Omental fat pad (tissue), 4 donors: ENCODE data around the gene FRMPD3. TPM values are rescaled to one million over a fixed set of nuclear protein-coding genes. Genes with fewer than 3 reads are reported as not detected.

Source experiments
- ATAC-seq: fragments of 150-250 bp; one replicate; pipeline ENCODE4 v1.9.1; 2016; ENCODE audit warnings: mild to moderate bottlenecking, moderate library complexity; ENCODE audit not compliant: low FRiP score
- DNase-seq: peaks from one replicate; pipeline ENCODE4 v3.0.0-alpha.2; 2019; ENCODE audit warnings: low spot score
- total RNA-seq, 4 donors: library from RNA; depleted of rRNA; stranded (reverse); fragments of >200 nt; gene quantifications; one replicate each; pipeline ENCODE4 v1.1.0, GENCODE V29; 2016
- TF ChIP-seq, protein P1 (sequence below), 3 donors: fragments of 450-650 bp; IDR thresholded peaks; one replicate each; pipeline ENCODE4 v1.5.1; 2016 to 2017; ENCODE audit warnings: antibody characterized with exemption in 3 of 3, mild to moderate bottlenecking in 3 of 3, moderate library complexity in 2 of 3

The FRMPD3 gene
- total RNA-seq, 4 donors from 2014 or later, result 0.09 TPM; not detected in 3

DNA sequence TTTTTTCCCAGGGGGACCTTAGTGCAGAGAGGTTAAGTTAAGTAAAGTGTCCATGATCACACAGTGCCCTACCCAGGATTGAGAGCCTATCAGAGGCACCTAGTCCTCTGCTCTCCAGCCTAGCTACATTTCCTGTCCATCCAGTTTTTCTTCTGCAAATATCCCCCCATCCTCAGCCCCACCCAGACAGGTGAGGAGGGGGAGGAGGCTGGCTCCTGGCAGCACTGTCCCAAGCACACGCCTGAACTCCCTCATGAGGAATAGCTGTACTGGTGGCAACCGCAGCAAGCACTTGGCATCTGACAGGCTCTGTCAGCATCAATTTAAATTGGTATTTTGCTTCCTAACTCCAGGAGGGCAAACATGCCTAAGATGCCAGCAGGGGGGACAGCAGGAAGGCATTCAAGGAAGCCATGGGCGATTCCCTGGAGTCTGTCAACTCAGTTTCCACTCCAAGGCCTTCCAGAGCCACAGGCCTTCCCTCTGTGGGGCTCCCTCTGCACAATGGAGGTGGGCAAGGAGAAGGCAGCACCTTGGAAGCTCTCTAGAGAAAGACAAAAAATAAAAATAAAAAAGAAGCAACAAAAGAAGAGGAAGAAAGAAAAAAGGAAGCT is 6.4 kb upstream of the FRMPD3 start:
- ATAC-seq (no peak), DNase-seq (no peak)
- TF ChIP-seq, protein P1, sequence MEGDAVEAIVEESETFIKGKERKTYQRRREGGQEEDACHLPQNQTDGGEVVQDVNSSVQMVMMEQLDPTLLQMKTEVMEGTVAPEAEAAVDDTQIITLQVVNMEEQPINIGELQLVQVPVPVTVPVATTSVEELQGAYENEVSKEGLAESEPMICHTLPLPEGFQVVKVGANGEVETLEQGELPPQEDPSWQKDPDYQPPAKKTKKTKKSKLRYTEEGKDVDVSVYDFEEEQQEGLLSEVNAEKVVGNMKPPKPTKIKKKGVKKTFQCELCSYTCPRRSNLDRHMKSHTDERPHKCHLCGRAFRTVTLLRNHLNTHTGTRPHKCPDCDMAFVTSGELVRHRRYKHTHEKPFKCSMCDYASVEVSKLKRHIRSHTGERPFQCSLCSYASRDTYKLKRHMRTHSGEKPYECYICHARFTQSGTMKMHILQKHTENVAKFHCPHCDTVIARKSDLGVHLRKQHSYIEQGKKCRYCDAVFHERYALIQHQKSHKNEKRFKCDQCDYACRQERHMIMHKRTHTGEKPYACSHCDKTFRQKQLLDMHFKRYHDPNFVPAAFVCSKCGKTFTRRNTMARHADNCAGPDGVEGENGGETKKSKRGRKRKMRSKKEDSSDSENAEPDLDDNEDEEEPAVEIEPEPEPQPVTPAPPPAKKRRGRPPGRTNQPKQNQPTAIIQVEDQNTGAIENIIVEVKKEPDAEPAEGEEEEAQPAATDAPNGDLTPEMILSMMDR (IDR thresholded peaks at IDR 0.05), result no peak

- ATAC-seq, result no peak
- TF ChIP-seq, protein P1 (IDR thresholded peaks at IDR 0.05), result no peak
- no peak for DNase-seq
Observed at GRCh38 chrX:107445146-107445545, 4.3 kb upstream of the FRMPD3 start.

DNA sequence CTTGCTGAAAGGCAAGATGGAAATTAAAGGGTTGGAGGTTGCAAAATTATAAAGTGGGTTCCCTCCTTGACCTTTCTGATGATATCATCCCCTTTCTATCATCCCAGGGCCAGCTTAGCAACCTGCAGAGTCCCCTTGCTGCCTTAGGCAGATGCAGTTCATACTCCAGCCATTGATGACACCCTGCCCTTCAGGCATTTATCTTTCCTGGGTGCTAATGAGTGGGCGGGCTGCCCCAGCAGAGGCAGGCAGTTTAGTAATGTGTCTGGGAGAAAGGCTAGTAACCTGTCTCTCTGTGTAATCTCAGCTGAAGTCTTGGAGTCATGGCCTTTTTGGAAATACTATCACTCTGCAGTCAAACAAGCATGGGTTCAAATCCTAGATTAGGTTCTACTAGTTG is 3.8 kb upstream of the FRMPD3 start:
- TF ChIP-seq, protein P1 (IDR thresholded peaks at IDR 0.05), result no peak
- DNase-seq (no peak), ATAC-seq (no peak)

- TF ChIP-seq, protein P1 (IDR thresholded peaks at IDR 0.05), result no peak
- ATAC-seq (no peak), DNase-seq (no peak)
Observed at GRCh38 chrX:107447642-107448041, 1.8 kb upstream of the FRMPD3 start.

GRCh38 chrX:107448625-107448997 is 841 bp upstream of the FRMPD3 start:
- no peak for ATAC-seq
- TF ChIP-seq, protein P1 (IDR thresholded peaks at IDR 0.05), result no peak
- no peak for DNase-seq

DNA sequence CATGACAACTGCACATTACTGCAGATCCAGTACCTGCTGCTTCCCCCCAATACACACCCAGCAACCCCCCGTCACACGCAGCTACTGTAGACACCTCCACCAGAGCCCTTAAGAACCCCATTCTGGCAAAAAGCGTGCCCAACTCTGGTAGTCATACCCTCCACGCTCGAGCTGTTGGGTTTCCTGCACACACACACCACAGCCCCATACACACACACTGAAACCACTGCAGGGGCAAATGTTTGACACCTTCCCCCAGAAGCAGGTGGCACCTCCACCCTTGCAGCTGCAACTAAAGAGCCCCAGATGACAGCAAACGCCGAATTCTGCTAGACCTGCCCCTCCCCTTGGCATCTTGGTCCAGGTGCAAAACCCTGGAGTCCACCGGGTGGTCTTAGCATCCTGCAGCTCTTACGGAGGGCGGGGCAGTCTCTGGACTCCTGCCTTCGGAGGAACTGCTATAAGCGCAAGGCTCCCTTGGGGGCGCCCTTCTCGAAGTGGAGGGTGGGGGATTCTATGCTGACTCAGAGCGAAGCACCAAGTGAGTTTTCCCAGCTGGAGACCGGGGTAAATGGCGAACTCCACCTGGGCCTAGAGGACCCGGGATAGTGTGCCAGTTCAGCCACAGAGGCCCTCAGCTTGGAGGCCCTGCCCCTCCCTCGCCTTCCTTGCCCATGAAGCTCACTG is 1.5 kb downstream of the FRMPD3 start:
- DNase-seq (no peak), ATAC-seq (no peak)
- TF ChIP-seq, protein P1 (IDR thresholded peaks at IDR 0.05), result no peak

- TF ChIP-seq, protein P1 (IDR thresholded peaks at IDR 0.05), result no peak
- no peak for DNase-seq
- no peak for ATAC-seq
Observed at GRCh38 chrX:107451731-107452130, 2.3 kb downstream of the FRMPD3 start.
